ENCODE measurements around the gene MIS12. TPM values are rescaled to one million over a fixed set of nuclear protein-coding genes. Genes with fewer than 3 reads are reported as not detected.

MIS12 gene
- total and polyA plus RNA-seq, 4 donors, result 14.1 to 16.3 (median 15.2) TPM

DNA sequence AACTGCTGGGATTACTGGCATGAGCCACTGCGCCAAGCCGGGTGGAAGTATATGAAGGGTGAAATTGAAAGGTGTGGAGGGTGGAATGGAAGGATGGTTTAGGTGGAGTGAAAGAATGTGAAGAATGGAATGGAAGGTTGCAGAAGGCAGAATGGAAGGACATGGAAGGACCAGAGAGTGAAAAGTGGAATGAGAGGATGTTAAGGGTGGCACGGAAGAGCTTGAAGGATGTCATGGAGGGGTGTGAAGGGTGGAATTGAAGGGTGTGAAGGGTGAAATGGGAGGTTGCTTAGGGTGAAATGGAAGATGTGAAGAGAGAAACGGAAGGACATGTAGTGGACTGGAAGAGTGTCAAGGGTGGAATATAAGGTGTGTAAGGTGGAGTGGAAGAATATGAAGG, 16.2 kb downstream of the MIS12 start:
- Histone ChIP-seq H3K36me3 (ENCODE audit: control insufficient read depth in 4 of 4, insufficient read depth in 4 of 4, low read length in 4 of 4) (peaks cover 0 to 3% (median 3%) of the 10 kb centered on the region in 4 donors), H3K27ac (ENCODE audit: low read depth in 1 of 2, low read length in 1 of 2) (no peak overlapping the region), H3K4me1 (ENCODE audit: control insufficient read depth in 5 of 5, insufficient read depth in 5 of 5, low read length in 5 of 5) (peaks cover 0 to 16% (median 3%) of the 10 kb centered on the region in 5 donors), H3K9ac (ENCODE audit: insufficient read depth in 1 of 2, low read length in 2 of 2) (no peak overlapping the region), H3K4me3 (no peak overlapping the region), H3K27me3 (ENCODE audit: control insufficient read depth in 3 of 3, insufficient read depth in 3 of 3, low read length in 2 of 3) (peaks cover 0 to 6% (median 0%) of the 10 kb centered on the region in 3 donors), H3K9me3 (ENCODE audit: control insufficient read depth in 4 of 4, insufficient read depth in 3 of 4, low read length in 3 of 4) (no peaks in the 10 kb centered on the region)
- TF ChIP-seq, protein P1, sequence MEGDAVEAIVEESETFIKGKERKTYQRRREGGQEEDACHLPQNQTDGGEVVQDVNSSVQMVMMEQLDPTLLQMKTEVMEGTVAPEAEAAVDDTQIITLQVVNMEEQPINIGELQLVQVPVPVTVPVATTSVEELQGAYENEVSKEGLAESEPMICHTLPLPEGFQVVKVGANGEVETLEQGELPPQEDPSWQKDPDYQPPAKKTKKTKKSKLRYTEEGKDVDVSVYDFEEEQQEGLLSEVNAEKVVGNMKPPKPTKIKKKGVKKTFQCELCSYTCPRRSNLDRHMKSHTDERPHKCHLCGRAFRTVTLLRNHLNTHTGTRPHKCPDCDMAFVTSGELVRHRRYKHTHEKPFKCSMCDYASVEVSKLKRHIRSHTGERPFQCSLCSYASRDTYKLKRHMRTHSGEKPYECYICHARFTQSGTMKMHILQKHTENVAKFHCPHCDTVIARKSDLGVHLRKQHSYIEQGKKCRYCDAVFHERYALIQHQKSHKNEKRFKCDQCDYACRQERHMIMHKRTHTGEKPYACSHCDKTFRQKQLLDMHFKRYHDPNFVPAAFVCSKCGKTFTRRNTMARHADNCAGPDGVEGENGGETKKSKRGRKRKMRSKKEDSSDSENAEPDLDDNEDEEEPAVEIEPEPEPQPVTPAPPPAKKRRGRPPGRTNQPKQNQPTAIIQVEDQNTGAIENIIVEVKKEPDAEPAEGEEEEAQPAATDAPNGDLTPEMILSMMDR (IDR thresholded peaks at IDR 0.05; ENCODE audit: control extremely low read depth, extremely low read depth), result no peak
- no peak for DNase-seq
- ATAC-seq (ENCODE audit: insufficient read depth, low FRiP score), result no peak
- WGBS, 2 donors, result 96 to 97% methylated on average over 4 of the region's 4 CpGs

DNA sequence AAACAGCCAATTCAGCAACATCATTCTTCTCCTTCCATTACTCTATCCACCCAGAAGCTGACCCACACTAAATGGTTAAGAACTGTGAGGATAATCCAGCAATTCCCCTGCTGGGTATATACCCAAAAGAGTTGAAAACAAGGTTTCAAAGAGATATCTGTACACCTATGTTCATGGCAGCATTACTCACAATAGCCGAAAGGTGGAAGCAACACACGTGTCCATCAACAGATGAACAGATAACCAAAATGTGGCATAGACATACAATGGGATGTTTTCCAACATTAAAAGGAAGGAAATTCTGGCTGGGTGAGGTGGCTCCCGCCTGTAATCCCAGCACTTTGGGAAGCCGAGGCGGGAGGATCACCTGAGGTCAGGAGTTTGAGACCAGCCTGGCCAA, 19.9 kb downstream of the MIS12 start:
- TF ChIP-seq, protein P1 (IDR thresholded peaks at IDR 0.05; ENCODE audit: control extremely low read depth, extremely low read depth), result no peak
- H3K27me3 ChIP-seq (ENCODE audit: control insufficient read depth in 3 of 3, insufficient read depth in 3 of 3, low read length in 2 of 3), result peaks cover 0 to 2% (median 0%) of the 10 kb centered on the region in 3 donors
- peaks cover 0 to 4% (median 0%) of the 10 kb centered on the region in 5 donors for H3K4me1 ChIP-seq (ENCODE audit: control insufficient read depth in 5 of 5, insufficient read depth in 5 of 5, low read length in 5 of 5)
- ATAC-seq (ENCODE audit: insufficient read depth, low FRiP score) (no peak), DNase-seq (no peak)
- H3K9ac ChIP-seq (ENCODE audit: insufficient read depth in 1 of 2, low read length in 2 of 2), result no peak overlapping the region
- no peak overlapping the region for H3K4me3 ChIP-seq
- H3K9me3 ChIP-seq (ENCODE audit: control insufficient read depth in 4 of 4, insufficient read depth in 3 of 4, low read length in 3 of 4), result peaks cover 0 to 1% (median 0%) of the 10 kb centered on the region in 4 donors
- 85 to 88% methylated on average over 5 of the region's 5 CpGs for WGBS, 2 donors
- H3K36me3 ChIP-seq (ENCODE audit: control insufficient read depth in 4 of 4, insufficient read depth in 4 of 4, low read length in 4 of 4), result peaks cover 0 to 3% (median 0%) of the 10 kb centered on the region in 4 donors
- no peak overlapping the region for H3K27ac ChIP-seq (ENCODE audit: low read depth in 1 of 2, low read length in 1 of 2)

DNA sequence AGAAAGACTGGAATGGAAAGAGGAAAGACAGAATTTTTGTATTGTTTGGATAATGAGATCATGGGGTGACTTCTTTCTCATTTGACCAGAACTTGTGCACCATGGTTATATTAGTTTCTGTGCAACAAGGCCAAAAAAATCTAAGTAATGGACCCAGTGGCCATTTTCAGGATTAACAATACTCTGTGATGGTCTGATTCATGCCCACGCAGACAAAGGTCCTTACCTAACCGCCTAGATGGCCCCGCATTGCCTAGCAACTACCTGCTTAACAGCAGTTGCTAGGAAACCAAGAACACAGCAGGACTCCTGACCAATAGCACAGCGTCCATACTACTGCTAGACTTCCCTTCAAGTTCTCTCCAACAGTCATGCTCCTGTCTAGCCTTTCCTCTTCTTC, 22.4 kb downstream of the MIS12 start:
- Histone ChIP-seq H3K27ac (ENCODE audit: low read depth in 1 of 2, low read length in 1 of 2) (no peak overlapping the region), H3K36me3 (ENCODE audit: control insufficient read depth in 4 of 4, insufficient read depth in 4 of 4, low read length in 4 of 4) (peaks cover 0 to 3% (median 0%) of the 10 kb centered on the region in 4 donors), H3K4me3 (no peak overlapping the region), H3K9me3 (ENCODE audit: control insufficient read depth in 4 of 4, insufficient read depth in 3 of 4, low read length in 3 of 4) (peaks cover 0 to 1% (median 0%) of the 10 kb centered on the region in 4 donors), H3K27me3 (ENCODE audit: control insufficient read depth in 3 of 3, insufficient read depth in 3 of 3, low read length in 2 of 3) (peaks cover 0 to 2% (median 0%) of the 10 kb centered on the region in 3 donors), H3K4me1 (ENCODE audit: control insufficient read depth in 5 of 5, insufficient read depth in 5 of 5, low read length in 5 of 5) (peaks cover 0 to 2% (median 0%) of the 10 kb centered on the region in 5 donors), H3K9ac (ENCODE audit: insufficient read depth in 1 of 2, low read length in 2 of 2) (no peak overlapping the region)
- no peak for ATAC-seq (ENCODE audit: insufficient read depth, low FRiP score)
- TF ChIP-seq, protein P1 (IDR thresholded peaks at IDR 0.05; ENCODE audit: control extremely low read depth, extremely low read depth), result no peak
- 56 to 67% methylated on average over 4 of the region's 4 CpGs for WGBS, 2 donors
- DNase-seq, result peak in 1 of 3 donors; percentile 4

DNA sequence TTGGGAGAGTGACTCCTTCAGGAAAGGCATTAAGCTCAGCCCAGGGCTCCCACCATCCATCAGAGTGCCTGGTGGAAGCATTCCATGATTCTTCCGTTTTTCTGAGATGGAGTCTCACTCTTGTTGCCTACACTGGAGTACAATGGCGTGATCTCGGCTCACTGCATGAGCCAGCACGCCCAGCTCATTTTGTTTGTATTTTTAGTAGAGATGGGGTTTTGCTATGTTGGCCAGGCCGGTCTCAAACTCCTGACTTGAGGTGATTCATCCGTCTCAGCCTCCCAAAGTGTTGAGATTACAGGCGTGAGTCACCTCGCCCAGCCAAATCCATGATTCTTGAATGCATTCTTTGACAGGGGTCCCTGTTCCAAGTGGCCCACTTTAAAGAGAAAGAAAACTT, 23.1 kb downstream of the MIS12 start:
- Histone ChIP-seq H3K4me3 (no peak overlapping the region), H3K4me1 (ENCODE audit: control insufficient read depth in 5 of 5, insufficient read depth in 5 of 5, low read length in 5 of 5) (peaks cover 0 to 4% (median 0%) of the 10 kb centered on the region in 5 donors), H3K27me3 (ENCODE audit: control insufficient read depth in 3 of 3, insufficient read depth in 3 of 3, low read length in 2 of 3) (peaks cover 0 to 2% (median 0%) of the 10 kb centered on the region in 3 donors), H3K9ac (ENCODE audit: insufficient read depth in 1 of 2, low read length in 2 of 2) (no peak overlapping the region), H3K36me3 (ENCODE audit: control insufficient read depth in 4 of 4, insufficient read depth in 4 of 4, low read length in 4 of 4) (peaks cover 0 to 5% (median 0%) of the 10 kb centered on the region in 4 donors), H3K9me3 (ENCODE audit: control insufficient read depth in 4 of 4, insufficient read depth in 3 of 4, low read length in 3 of 4) (peaks cover 0 to 1% (median 0%) of the 10 kb centered on the region in 4 donors), H3K27ac (ENCODE audit: low read depth in 1 of 2, low read length in 1 of 2) (no peak overlapping the region)
- no peak for DNase-seq
- 87% methylated on average over 8 of the region's 8 CpGs for WGBS, 2 donors
- TF ChIP-seq, protein P1 (IDR thresholded peaks at IDR 0.05; ENCODE audit: control extremely low read depth, extremely low read depth), result no peak
- ATAC-seq (ENCODE audit: insufficient read depth, low FRiP score), result no peak
